Measurements from ENCODE around the gene ARL10.

DNA sequence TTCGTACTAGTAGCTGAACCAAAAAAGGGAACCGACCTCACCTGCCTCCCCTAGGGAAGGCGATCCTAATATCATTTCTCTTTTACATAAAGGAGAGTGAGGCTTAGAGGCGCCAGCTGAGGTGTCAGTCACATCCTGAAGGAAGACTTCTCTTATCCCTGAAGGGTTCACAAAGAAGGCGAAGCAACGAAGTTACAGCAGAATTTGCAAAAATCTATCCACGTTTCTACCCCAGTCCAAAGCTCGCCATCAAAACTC, 3.1 kb upstream of the ARL10 start:
- TF ChIP-seq, protein P1, sequence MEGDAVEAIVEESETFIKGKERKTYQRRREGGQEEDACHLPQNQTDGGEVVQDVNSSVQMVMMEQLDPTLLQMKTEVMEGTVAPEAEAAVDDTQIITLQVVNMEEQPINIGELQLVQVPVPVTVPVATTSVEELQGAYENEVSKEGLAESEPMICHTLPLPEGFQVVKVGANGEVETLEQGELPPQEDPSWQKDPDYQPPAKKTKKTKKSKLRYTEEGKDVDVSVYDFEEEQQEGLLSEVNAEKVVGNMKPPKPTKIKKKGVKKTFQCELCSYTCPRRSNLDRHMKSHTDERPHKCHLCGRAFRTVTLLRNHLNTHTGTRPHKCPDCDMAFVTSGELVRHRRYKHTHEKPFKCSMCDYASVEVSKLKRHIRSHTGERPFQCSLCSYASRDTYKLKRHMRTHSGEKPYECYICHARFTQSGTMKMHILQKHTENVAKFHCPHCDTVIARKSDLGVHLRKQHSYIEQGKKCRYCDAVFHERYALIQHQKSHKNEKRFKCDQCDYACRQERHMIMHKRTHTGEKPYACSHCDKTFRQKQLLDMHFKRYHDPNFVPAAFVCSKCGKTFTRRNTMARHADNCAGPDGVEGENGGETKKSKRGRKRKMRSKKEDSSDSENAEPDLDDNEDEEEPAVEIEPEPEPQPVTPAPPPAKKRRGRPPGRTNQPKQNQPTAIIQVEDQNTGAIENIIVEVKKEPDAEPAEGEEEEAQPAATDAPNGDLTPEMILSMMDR (IDR thresholded peaks at IDR 0.05; ENCODE audit: low read depth, low read length, poor library complexity, severe bottlenecking): no peak
- TF ChIP-seq EZH2phosphoT487 (IDR thresholded peaks at IDR 0.05; ENCODE audit: borderline replicate concordance, low read length): no peak

Data from DOHH2 (cell line).